K562 (cell line): ENCODE results near the gene ARHGAP42. TPM values are rescaled to one million over a fixed set of nuclear protein-coding genes. Genes with fewer than 3 reads are reported as not detected.

ENCODE experiments used
- ATAC-seq: fragments of 200-7000 bp; cut with Tn5 transposase; 3 replicates; pipeline ENCODE4 v1.9.1; 2020; ENCODE audit warnings: moderate library complexity
- BruUV-seq: library from RNA; stranded (reverse); fragments of 400-500 nt; replicated peaks from 2 replicates; lab custom pipeline; 2021; lab: Mats Ljungman, UMichigan
- CTCF ChIA-PET: fragments of 300-600 bp; formaldehyde crosslinking; extraction: SDS; loops from one replicate; lab custom pipeline; 2021; ENCODE audit warnings: low intra/inter-chr PET ratio; lab: Yijun Ruan, JAX
- POLR2A ChIA-PET: fragments of 300-600, 350-650 bp; sonication (Branson Sonifier 250); formaldehyde crosslinking; extraction: SDS; loops from one replicate; lab custom pipeline; 2021; ENCODE audit warnings: antibody characterized with exemption, inconsistent platforms; lab: Yijun Ruan, JAX
- DNase-seq, 4 experiments: peaks; one replicate each; pipeline versions ENCODE4 v3.0.0 to v3.0.0-alpha.2; 2011 to 2018; ENCODE audit warnings: low spot score in 3 of 4, mixed read lengths in 3 of 4; ENCODE audit errors: extremely low read depth in 1 of 4
- FAIRE-seq: peaks from 2 replicates; lab custom pipeline; 2011; peaks lifted over from hg19 to GRCh38; lab: Jason Lieb, UNC
- H2AFZ ChIP-seq: 2 replicates; pipeline ENCODE4 v1.6.0; 2011; ENCODE audit warnings: low read depth, low read length, control low read depth, inconsistent platforms
- H3K27ac ChIP-seq: fragments of 200-600 bp; 3 replicates; pipeline ENCODE4 v1.8.0; 2011; ENCODE audit warnings: low read depth, mild to moderate bottlenecking, control low read depth, inconsistent platforms, low read length, moderate library complexity, mixed read lengths; ENCODE audit errors: extremely low read depth
- H3K27me3 ChIP-seq, 2 experiments: fragments of 300-600 bp in 1 of 2; 2 replicates in 1 of 2; 3 replicates in 1 of 2; pipeline versions ENCODE4 v1.6.0 to v1.8.0; 2011; ENCODE audit warnings: inconsistent platforms in 2 of 2, low read length in 2 of 2, mild to moderate bottlenecking in 1 of 2, mixed read lengths in 1 of 2, moderate library complexity in 1 of 2; ENCODE audit not compliant: control insufficient read depth in 2 of 2, insufficient read depth in 2 of 2
- H3K36me3 ChIP-seq: fragments of 300-600 bp; 3 replicates; pipeline ENCODE4 v1.8.0; 2011; ENCODE audit warnings: mild to moderate bottlenecking, low read length, inconsistent platforms; ENCODE audit not compliant: control insufficient read depth, insufficient read depth
- H3K4me1 ChIP-seq, 2 experiments: fragments of 200-600 bp in 1 of 2; replicated peaks in 1 of 2; 2 replicates in 1 of 2; 3 replicates in 1 of 2; pipeline versions ENCODE4 v1.5.1 to v1.8.0; 2011; ENCODE audit warnings: inconsistent platforms in 2 of 2, low read length in 2 of 2, mild to moderate bottlenecking in 1 of 2, mixed read lengths in 1 of 2, moderate library complexity in 1 of 2; ENCODE audit not compliant: control insufficient read depth in 2 of 2, insufficient read depth in 2 of 2
- H3K4me2 ChIP-seq: 2 replicates; pipeline ENCODE4 v1.6.1; 2011; ENCODE audit warnings: low read length, control low read depth, inconsistent platforms, mixed read lengths; ENCODE audit not compliant: insufficient read depth
- H3K4me3 ChIP-seq: fragments of 200-600 bp; sonication (generic), shearing (Covaris generic); 2 replicates; pipeline ENCODE4 v1.5.1; 2016; ENCODE audit warnings: control low read depth, inconsistent platforms
- H3K79me2 ChIP-seq: fragments of 200-600 bp; 3 replicates; pipeline ENCODE4 v1.8.0; 2011; ENCODE audit warnings: low read length, inconsistent platforms; ENCODE audit not compliant: control insufficient read depth, insufficient read depth
- H3K9ac ChIP-seq, 2 experiments: 2 replicates each; pipeline versions ENCODE4 v1.6.0 to v1.6.1; 2011; ENCODE audit warnings: low read depth in 2 of 2, low read length in 2 of 2, control low read depth in 1 of 2, inconsistent platforms in 1 of 2, mild to moderate bottlenecking in 1 of 2, mixed read lengths in 1 of 2; ENCODE audit not compliant: insufficient read depth in 1 of 2
- H3K9me1 ChIP-seq: one replicate; pipeline ENCODE4 v1.6.0; 2011; ENCODE audit warnings: inconsistent platforms, mild to moderate bottlenecking, low read length, moderate library complexity; ENCODE audit not compliant: control insufficient read depth, insufficient read depth
- H3K9me3 ChIP-seq: replicated peaks from 2 replicates; pipeline ENCODE4 v1.5.1; 2011; ENCODE audit warnings: low read depth, low read length, inconsistent platforms; ENCODE audit not compliant: control insufficient read depth, insufficient read depth
- H4K20me1 ChIP-seq: replicated peaks from 2 replicates; pipeline ENCODE4 v1.6.1; 2011; ENCODE audit warnings: low read length, inconsistent platforms, mixed read lengths; ENCODE audit not compliant: control insufficient read depth, insufficient read depth
- MAFF ChIP-seq: IDR thresholded peaks from 2 replicates; pipeline ENCODE4 v1.6.1; 2012; ENCODE audit warnings: low read length, improper control_type of control experiment
- NFYB ChIP-seq: IDR thresholded peaks from 2 replicates; pipeline ENCODE4 v1.6.1; 2011; ENCODE audit warnings: mild to moderate bottlenecking, moderate library complexity; ENCODE audit not compliant: insufficient read length; ENCODE audit errors: extremely low read depth
- ZBTB40 ChIP-seq, 2 experiments: fragments of 450-650 bp in 1 of 2; sonication (generic) in 1 of 2; formaldehyde crosslinking in 1 of 2; IDR thresholded peaks; 2 replicates each; pipeline versions ENCODE4 v1.7.1 to v1.9.0; 2016 to 2022; ENCODE audit warnings: inconsistent platforms in 1 of 2, mild to moderate bottlenecking in 1 of 2, missing genetic modification reagents in 1 of 2
- WGBS: fragments of 100-300 bp; shearing (Covaris generic); methylation state at CpG from one replicate; pipeline ENCODE4 v1.1.6; 2016; ENCODE audit warnings: low coverage, mixed read lengths; ENCODE audit not compliant: insufficient coverage; ENCODE audit errors: missing lambda C conversion rate; 5-methylcytosine and 5-hydroxymethylcytosine counted together
- in situ Hi-C: fragments of 300-500 bp; cut with MboI; formaldehyde crosslinking; loops from 4 replicates; pipeline ENCODE4 v1.15.0; 2018; ENCODE audit warnings: inconsistent platforms, mixed read lengths
- intact Hi-C: fragments of 100-400 bp; cut with micrococcal nuclease; formaldehyde crosslinking; loops from 2 replicates; pipeline ENCODE4 v1.14.2; 2022
- polyA plus RNA-seq, 8 experiments: library from polyadenylated mRNA; depleted of rRNA in 4 of 8; stranded (reverse) in 5 of 8; unstranded in 3 of 8; fragments of >200 nt; fragmentation: Nextera tagmentation in 2 of 8; fragmentation: Illumina TruSeq in 1 of 8; extraction: Ambion mirVana in 2 of 8; extraction: Trizol in 1 of 8; gene quantifications; 2 replicates each; pipeline versions ENCODE4 v1.2.1 to v1.2.3, GENCODE V29; 2011 to 2014; ENCODE audit warnings: inconsistent platforms in 1 of 8, missing spikeins in 1 of 8
- total RNA-seq, 7 experiments: library from RNA; depleted of rRNA in 6 of 7; stranded (reverse); fragments of >200 nt in 6 of 7; fragmentation: Illumina TruSeq in 2 of 7; extraction: Trizol in 2 of 7; gene quantifications; 2 replicates each; pipeline versions ENCODE4 v1.2.1 to v1.2.3, GENCODE V29; 2011 to 2021; ENCODE audit warnings: low replicate concordance in 1 of 7
- TF ChIP-seq, protein P1 (sequence below): fragments of 450-650 bp; IDR thresholded peaks from 2 replicates; pipeline ENCODE4 v1.6.1; 2017; ENCODE audit warnings: antibody characterized with exemption

ARHGAP42 gene
- total and polyA plus RNA-seq, 9 of the 15 experiments (the other 6 are each of a cell fraction or from before 2014, with no cell fraction given) = 0.95 to 6.1 (median 2.4) TPM

DNA sequence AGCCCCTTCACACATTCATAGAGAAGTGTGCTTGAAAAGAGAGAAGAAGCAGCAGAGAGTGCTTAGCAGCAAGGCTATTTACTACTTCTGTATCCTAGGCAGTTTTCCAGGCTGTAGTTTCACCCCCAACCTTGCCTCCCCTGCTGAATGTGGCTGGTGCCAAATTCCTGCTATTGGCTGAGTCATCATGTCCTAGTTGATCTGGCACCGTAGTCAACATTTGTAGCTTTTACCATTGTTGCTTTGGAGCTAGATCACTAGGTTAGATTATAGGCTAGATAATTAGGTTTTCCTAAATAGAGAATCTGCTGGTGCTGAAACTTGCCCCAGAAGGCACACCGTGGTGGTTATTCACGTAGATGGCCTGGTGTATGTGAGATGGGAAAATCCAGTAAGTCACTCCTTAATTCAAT is 32.7 kb downstream of the ARHGAP42 start (continued):
- TF ChIP-seq MAFF = peak; percentile 25; the same call in 1 of the 2 replicates
- TF ChIP-seq, all 486 proteins: peak for 10

GRCh38 chr11:100726680-100727079 is 39.6 kb downstream of the ARHGAP42 start:
- ChIA-PET CTCF (no interaction called here), POLR2A (no interaction called here)
- DNase-seq (no peak), ATAC-seq (no peak), FAIRE-seq (no peak)
- H3K27ac ChIP-seq = no peak overlapping the region
- no peak overlapping the region for H3K9ac ChIP-seq
- no peaks in the 10 kb centered on the region for H3K4me1 ChIP-seq
- no peaks in the 10 kb centered on the region for H4K20me1 ChIP-seq
- BruUV-seq = no TSS peak
- H3K36me3 ChIP-seq = no peaks in the 10 kb centered on the region
- H2AFZ ChIP-seq = no peak overlapping the region
- no peaks in the 10 kb centered on the region for H3K9me1 ChIP-seq
- no peaks in the 10 kb centered on the region for H3K9me3 ChIP-seq
- intact Hi-C loops (no loop called here), in situ Hi-C loops (no loop called here)
- no peaks in the 10 kb centered on the region for H3K27me3 ChIP-seq
- 13% methylated on average over 1 of the region's 1 CpG for WGBS
- no peaks in the 10 kb centered on the region for H3K79me2 ChIP-seq
- H3K4me3 ChIP-seq = no peak overlapping the region
- no peak overlapping the region for H3K4me2 ChIP-seq
- no peak for TF ChIP-seq ZBTB40 (IDR thresholded peaks at IDR 0.05)
- TF ChIP-seq ZBTB40 (CRISPR knock-in tag; IDR thresholded peaks at IDR 0.05) = no peak
- TF ChIP-seq NFYB = no peak
- TF ChIP-seq, protein P1, sequence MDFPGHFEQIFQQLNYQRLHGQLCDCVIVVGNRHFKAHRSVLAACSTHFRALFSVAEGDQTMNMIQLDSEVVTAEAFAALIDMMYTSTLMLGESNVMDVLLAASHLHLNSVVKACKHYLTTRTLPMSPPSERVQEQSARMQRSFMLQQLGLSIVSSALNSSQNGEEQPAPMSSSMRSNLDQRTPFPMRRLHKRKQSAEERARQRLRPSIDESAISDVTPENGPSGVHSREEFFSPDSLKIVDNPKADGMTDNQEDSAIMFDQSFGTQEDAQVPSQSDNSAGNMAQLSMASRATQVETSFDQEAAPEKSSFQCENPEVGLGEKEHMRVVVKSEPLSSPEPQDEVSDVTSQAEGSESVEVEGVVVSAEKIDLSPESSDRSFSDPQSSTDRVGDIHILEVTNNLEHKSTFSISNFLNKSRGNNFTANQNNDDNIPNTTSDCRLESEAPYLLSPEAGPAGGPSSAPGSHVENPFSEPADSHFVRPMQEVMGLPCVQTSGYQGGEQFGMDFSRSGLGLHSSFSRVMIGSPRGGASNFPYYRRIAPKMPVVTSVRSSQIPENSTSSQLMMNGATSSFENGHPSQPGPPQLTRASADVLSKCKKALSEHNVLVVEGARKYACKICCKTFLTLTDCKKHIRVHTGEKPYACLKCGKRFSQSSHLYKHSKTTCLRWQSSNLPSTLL = no peak
